D721Med (cell line): Measurements from ENCODE around the gene GABARAP.

Experiments used
- DNase-seq: peaks from one replicate; pipeline ENCODE4 v3.0.0; 2011; ENCODE audit warnings: low spot score; ENCODE audit not compliant: insufficient read length
- FAIRE-seq: peaks from 2 replicates; lab custom pipeline; 2011; peaks lifted over from hg19 to GRCh38; lab: Jason Lieb, UNC
- TF ChIP-seq, protein P1 (sequence below): IDR thresholded peaks from 2 replicates; pipeline ENCODE4 v1.5.1; 2012; ENCODE audit warnings: mild to moderate bottlenecking, control low read depth; ENCODE audit not compliant: insufficient read depth; ENCODE audit errors: missing control alignments

GABARAP gene

GRCh38 chr17:7196651-7197401, 45.4 kb downstream of the GABARAP start:
- TF ChIP-seq, protein P1, sequence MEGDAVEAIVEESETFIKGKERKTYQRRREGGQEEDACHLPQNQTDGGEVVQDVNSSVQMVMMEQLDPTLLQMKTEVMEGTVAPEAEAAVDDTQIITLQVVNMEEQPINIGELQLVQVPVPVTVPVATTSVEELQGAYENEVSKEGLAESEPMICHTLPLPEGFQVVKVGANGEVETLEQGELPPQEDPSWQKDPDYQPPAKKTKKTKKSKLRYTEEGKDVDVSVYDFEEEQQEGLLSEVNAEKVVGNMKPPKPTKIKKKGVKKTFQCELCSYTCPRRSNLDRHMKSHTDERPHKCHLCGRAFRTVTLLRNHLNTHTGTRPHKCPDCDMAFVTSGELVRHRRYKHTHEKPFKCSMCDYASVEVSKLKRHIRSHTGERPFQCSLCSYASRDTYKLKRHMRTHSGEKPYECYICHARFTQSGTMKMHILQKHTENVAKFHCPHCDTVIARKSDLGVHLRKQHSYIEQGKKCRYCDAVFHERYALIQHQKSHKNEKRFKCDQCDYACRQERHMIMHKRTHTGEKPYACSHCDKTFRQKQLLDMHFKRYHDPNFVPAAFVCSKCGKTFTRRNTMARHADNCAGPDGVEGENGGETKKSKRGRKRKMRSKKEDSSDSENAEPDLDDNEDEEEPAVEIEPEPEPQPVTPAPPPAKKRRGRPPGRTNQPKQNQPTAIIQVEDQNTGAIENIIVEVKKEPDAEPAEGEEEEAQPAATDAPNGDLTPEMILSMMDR, result no peak
- FAIRE-seq (no peak), DNase-seq (no peak)

GRCh38 chr17:7195971-7196370, 46.3 kb downstream of the GABARAP start:
- DNase-seq (no peak), FAIRE-seq (no peak)
- TF ChIP-seq, protein P1, result no peak

DNA sequence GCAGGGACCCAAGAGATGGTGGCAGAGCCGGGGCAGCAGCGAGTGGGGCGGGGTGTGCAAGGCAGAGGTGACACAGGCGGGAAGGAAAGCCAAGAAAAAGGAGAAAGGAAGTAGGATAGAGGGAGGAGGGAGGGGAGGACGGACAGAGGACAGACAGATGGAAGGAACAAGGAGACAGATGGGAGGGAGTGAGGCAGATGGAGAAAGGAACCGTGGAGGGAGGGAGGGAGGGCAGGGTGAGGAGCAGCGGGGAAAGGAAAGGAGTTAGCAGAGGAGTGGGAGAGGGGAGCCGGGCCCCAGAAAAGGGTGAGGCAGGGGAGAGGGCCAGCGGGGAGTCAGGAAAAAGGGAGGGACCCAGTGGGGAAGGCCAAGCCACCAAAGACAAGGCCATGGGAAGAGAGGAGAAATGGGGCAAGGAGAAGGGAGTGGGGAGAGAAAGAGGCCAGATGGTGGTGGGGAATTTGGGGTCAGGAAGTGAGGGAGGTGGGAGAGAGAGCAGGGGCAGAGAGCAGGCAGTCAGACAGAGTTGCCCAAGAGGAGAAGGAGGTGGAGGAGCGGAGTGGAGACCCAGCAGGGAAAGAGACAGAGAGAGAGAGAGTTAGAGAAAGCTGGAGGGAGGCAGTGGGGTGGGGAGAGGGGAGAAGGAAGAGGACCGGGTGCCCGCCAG, 49.8 kb downstream of the GABARAP start:
- FAIRE-seq (no peak), DNase-seq (peak; percentile 53)
- TF ChIP-seq, protein P1, result no peak

GRCh38 chr17:7191571-7192270, 50.5 kb downstream of the GABARAP start:
- no peak for FAIRE-seq
- DNase-seq, result peak; percentile 95
- TF ChIP-seq, protein P1, result no peak

GRCh38 chr17:7191069-7191468, 51.2 kb downstream of the GABARAP start:
- DNase-seq, result peak; percentile 63
- FAIRE-seq, result no peak
- TF ChIP-seq, protein P1, result no peak

DNA sequence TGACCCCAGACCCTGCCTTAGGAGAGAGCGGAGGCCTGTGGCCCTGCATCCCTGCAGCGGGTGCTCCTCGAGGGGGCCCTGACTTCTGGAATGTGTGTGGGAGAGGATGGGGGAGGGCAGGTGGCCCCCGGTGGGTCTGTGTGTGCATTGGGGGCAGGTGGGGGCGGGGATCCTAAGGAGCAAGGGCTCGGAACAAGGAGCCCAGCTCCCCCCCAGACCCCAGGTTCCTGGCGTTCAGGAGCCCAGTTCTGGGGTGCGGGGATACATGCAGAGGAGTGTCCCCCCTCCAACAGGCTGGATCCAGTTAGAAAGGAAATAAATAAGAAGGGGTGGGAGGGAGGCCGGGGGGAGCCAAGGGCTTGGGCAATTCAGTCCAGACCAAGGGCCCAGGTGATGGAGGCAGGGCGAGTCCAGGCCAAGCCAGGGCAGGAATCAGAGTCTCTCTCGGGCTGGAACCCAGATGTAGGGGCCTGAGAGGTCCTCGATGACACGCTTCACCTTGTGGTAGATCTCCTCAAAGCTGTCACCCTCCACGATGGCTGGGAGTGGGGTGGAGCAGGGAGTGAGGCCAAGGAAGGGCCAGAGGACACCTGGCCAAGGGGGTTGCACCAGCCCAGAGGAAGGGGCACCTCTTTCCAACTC, 51.9 kb downstream of the GABARAP start:
- FAIRE-seq, result no peak
- TF ChIP-seq, protein P1, result no peak

More for the DNA sequence above, 51.9 kb downstream of the GABARAP start:
- DNase-seq, result no peak
